Mucosa of descending colon (tissue), 3 donors: Measurements from ENCODE around the gene AGPS. TPM values are rescaled to one million over a fixed set of nuclear protein-coding genes. Genes with fewer than 3 reads are reported as not detected.

Source experiments
- ATAC-seq: fragments of 200-7000 bp; cut with Tn5 transposase; one replicate; pipeline ENCODE4 v1.9.1; 2020; ENCODE audit warnings: mild to moderate bottlenecking, moderate library complexity
- DNase-seq, 3 donors: peaks; one replicate each; pipeline ENCODE4 v3.0.0-alpha.2; 2020
- H3K36me3 ChIP-seq: fragments of 200-600 bp; one replicate; pipeline ENCODE4 v1.8.0; 2021; ENCODE audit warnings: low read depth, mild to moderate bottlenecking
- H3K4me1 ChIP-seq: fragments of 200-600 bp; one replicate; pipeline ENCODE4 v1.8.0; 2021; ENCODE audit warnings: low read depth, mild to moderate bottlenecking
- H3K4me3 ChIP-seq: fragments of 200-600 bp; one replicate; pipeline ENCODE4 v1.8.0; 2021; ENCODE audit warnings: mild to moderate bottlenecking
- H3K9me3 ChIP-seq: fragments of 200-600 bp; one replicate; pipeline ENCODE4 v1.8.0; 2021; ENCODE audit warnings: mild to moderate bottlenecking
- CTCF ChIP-seq: fragments of 200-600 bp; IDR thresholded peaks from one replicate; pipeline ENCODE4 v1.8.0; 2022; ENCODE audit warnings: antibody characterized with exemption, mild to moderate bottlenecking
- intact Hi-C, 2 donors: fragments of 100-400 bp; cut with DNase I in 1 of 2; cut with micrococcal nuclease in 1 of 2; formaldehyde crosslinking; loops; one replicate each; pipeline versions ENCODE4 v1.11.0 to v1.11.1; 2022; cut with DNase I, micrococcal nuclease
- total RNA-seq, 3 donors: library from RNA; stranded (reverse); fragmentation: NEBNext Ultra II Directional in 2 of 3; extraction: Animal tissue kit (Norgen Biotek cat#: 25700) in 2 of 3; gene quantifications; one replicate each; pipeline versions ENCODE4 v1.2.1 to v1.2.4, GENCODE V29; 2021 to 2023
- donor health status: DM: no; HTN: no; CAD: no; lungs with moderate emphysema.
- donor health status: DM: no; HTN: no; CAD: no.
- donor health status: DM: no; HTN: yes; CAD: no.

Gene AGPS
- total RNA-seq, 3 donors from 2014 or later, result 43.0 to 58.4 (median 48.7) TPM

GRCh38 chr2:177519534-177520115, 127.1 kb downstream of the AGPS start:
- Histone ChIP-seq H3K4me3 (no peak overlapping the region), H3K4me1 (peaks cover 5% of the 10 kb centered on the region), H3K36me3 (peaks cover under 1% of the 10 kb centered on the region), H3K9me3 (no peaks in the 10 kb centered on the region)
- peak in 1 of 3 donors; percentile 22 for DNase-seq
- intact Hi-C loops, result no loop called here
- no peak for TF ChIP-seq CTCF
- peak; percentile 36 for ATAC-seq

- no peak for TF ChIP-seq CTCF
- Histone ChIP-seq H3K4me3 (no peak overlapping the region), H3K36me3 (peaks cover 4% of the 10 kb centered on the region), H3K4me1 (peaks cover 5% of the 10 kb centered on the region), H3K9me3 (no peaks in the 10 kb centered on the region)
- ATAC-seq (no peak), DNase-seq (no peak)
- intact Hi-C loops, result no loop called here
Observed at GRCh38 chr2:177520324-177520723, 127.8 kb downstream of the AGPS start.

- H3K4me3 ChIP-seq, result no peak overlapping the region
- no peak for TF ChIP-seq CTCF
- ATAC-seq, result no peak
- intact Hi-C loops, result no loop called here
- DNase-seq, result no peak
- no peaks in the 10 kb centered on the region for H3K9me3 ChIP-seq
- H3K36me3 ChIP-seq, result peaks cover 4% of the 10 kb centered on the region
- peaks cover 5% of the 10 kb centered on the region for H3K4me1 ChIP-seq
Observed at GRCh38 chr2:177523781-177524180, 131.2 kb downstream of the AGPS start.

- DNase-seq, result no peak
- ATAC-seq, result no peak
- Histone ChIP-seq H3K36me3 (peaks cover 4% of the 10 kb centered on the region), H3K4me3 (no peak overlapping the region), H3K4me1 (no peaks in the 10 kb centered on the region), H3K9me3 (no peaks in the 10 kb centered on the region)
- intact Hi-C loops, result no loop called here
- no peak for TF ChIP-seq CTCF
Observed at GRCh38 chr2:177525351-177525924, 132.9 kb downstream of the AGPS start.

GRCh38 chr2:177528351-177528933, 135.9 kb downstream of the AGPS start:
- DNase-seq (no peak), ATAC-seq (no peak)
- no peaks in the 10 kb centered on the region for H3K9me3 ChIP-seq
- no peaks in the 10 kb centered on the region for H3K4me1 ChIP-seq
- TF ChIP-seq CTCF, result no peak
- H3K36me3 ChIP-seq, result peaks cover 4% of the 10 kb centered on the region
- no peak overlapping the region for H3K4me3 ChIP-seq
- intact Hi-C loops, result no loop called here
